Neural cell (in vitro differentiated cells): ENCODE measurements around the gene RPUSD2. TPM values are rescaled to one million over a fixed set of nuclear protein-coding genes. Genes with fewer than 3 reads are reported as not detected.

ENCODE experiments used
- H2AFZ ChIP-seq: fragments of 200-600, 300-800 bp; sonication (generic), shearing (Covaris generic); 2 replicates; pipeline ENCODE4 v1.6.0; 2014; ENCODE audit warnings: low read depth, mild to moderate bottlenecking, antibody characterized with exemption, low read length, moderate library complexity
- H3F3A ChIP-seq: fragments of 200-600 bp; shearing (Covaris generic); 2 replicates; pipeline ENCODE4 v1.6.1; 2016; ENCODE audit warnings: mild to moderate bottlenecking, moderate library complexity, mixed read lengths, antibody characterized with exemption, low read length; ENCODE audit not compliant: insufficient read depth, poor library complexity, severe bottlenecking
- H3K27ac ChIP-seq: fragments of 200-600, 300-800 bp; sonication (generic), shearing (Covaris generic); 2 replicates; pipeline ENCODE4 v1.5.1; 2014; ENCODE audit warnings: mild to moderate bottlenecking, low read length, moderate library complexity
- H3K27me3 ChIP-seq: fragments of 300-800, 200-600 bp; sonication (generic), shearing (Covaris generic); 2 replicates; pipeline ENCODE4 v1.6.0; 2014; ENCODE audit warnings: mild to moderate bottlenecking, low read depth, low read length, moderate library complexity; ENCODE audit not compliant: insufficient read depth
- H3K36me3 ChIP-seq: fragments of 300-800, 200-600 bp; sonication (generic), shearing (Covaris generic); 2 replicates; pipeline ENCODE4 v1.5.1; 2014; ENCODE audit warnings: mild to moderate bottlenecking, antibody characterized with exemption, low read length, moderate library complexity; ENCODE audit not compliant: insufficient read depth
- H3K4me2 ChIP-seq: fragments of 300-800, 200-600 bp; sonication (generic), shearing (Covaris generic); 2 replicates; pipeline ENCODE4 v1.6.0; 2014; ENCODE audit warnings: mild to moderate bottlenecking, low read length
- H3K4me3 ChIP-seq: fragments of 300-800, 200-600 bp; sonication (generic), shearing (Covaris generic); 2 replicates; pipeline ENCODE4 v1.5.1; 2014; ENCODE audit warnings: mild to moderate bottlenecking, low read length, moderate library complexity
- H3K79me2 ChIP-seq: fragments of 200-600 bp; shearing (Covaris generic); replicated peaks from 2 replicates; pipeline ENCODE4 v1.6.0; 2014; ENCODE audit warnings: mild to moderate bottlenecking, low read length, moderate library complexity; ENCODE audit not compliant: insufficient read depth
- H3K9ac ChIP-seq: fragments of 300-800, 200-600 bp; sonication (generic), shearing (Covaris generic); 2 replicates; pipeline ENCODE4 v1.6.1; 2016; ENCODE audit warnings: mild to moderate bottlenecking, low read length, mixed read lengths
- H3K9me2 ChIP-seq: fragments of 200-600 bp; shearing (Covaris generic); 2 replicates; pipeline ENCODE4 v1.6.1; 2016; ENCODE audit warnings: mild to moderate bottlenecking, low read length, mixed read lengths; ENCODE audit not compliant: insufficient read depth
- H3K9me3 ChIP-seq: fragments of 200-600, 300-800 bp; sonication (generic), shearing (Covaris generic); 2 replicates; pipeline ENCODE4 v1.6.1; 2016; ENCODE audit warnings: mild to moderate bottlenecking, mixed run types, low read length, moderate library complexity, mixed read lengths
- H4K20me1 ChIP-seq: fragments of 200-600 bp; shearing (Covaris generic); 2 replicates; pipeline ENCODE4 v1.6.1; 2016; ENCODE audit warnings: mild to moderate bottlenecking, mixed run types; ENCODE audit not compliant: insufficient read depth
- EP300 ChIP-seq: fragments of 450-650 bp; conservative IDR thresholded peaks from 2 replicates; pipeline ENCODE4 v1.6.1; 2014; ENCODE audit warnings: antibody characterized with exemption, mild to moderate bottlenecking, moderate library complexity; ENCODE audit not compliant: poor library complexity, severe bottlenecking
- EZH2 ChIP-seq: fragments of 200-600, 300-800 bp; shearing (Covaris generic), sonication (generic); IDR thresholded peaks from 2 replicates; pipeline ENCODE4 v1.6.1; 2014; ENCODE audit warnings: antibody characterized with exemption, low read length, borderline replicate concordance, mild to moderate bottlenecking; ENCODE audit not compliant: insufficient read depth, poor library complexity, severe bottlenecking
- MXI1 ChIP-seq: fragments of 450-650 bp; conservative IDR thresholded peaks from 2 replicates; pipeline ENCODE4 v1.6.1; 2014; ENCODE audit warnings: antibody characterized with exemption, mild to moderate bottlenecking; ENCODE audit not compliant: poor library complexity, severe bottlenecking
- POLR2AphosphoS5 ChIP-seq: IDR thresholded peaks from 2 replicates; pipeline ENCODE4 v1.6.1; 2012
- RAD21 ChIP-seq: fragments of 450-650 bp; conservative IDR thresholded peaks from 2 replicates; pipeline ENCODE4 v1.6.1; 2014; ENCODE audit warnings: antibody characterized with exemption, mild to moderate bottlenecking, moderate library complexity
- SMC3 ChIP-seq: fragments of 450-650 bp; conservative IDR thresholded peaks from 2 replicates; pipeline ENCODE4 v1.6.1; 2014; ENCODE audit warnings: antibody characterized with exemption, mild to moderate bottlenecking, moderate library complexity; ENCODE audit not compliant: poor library complexity
- TAF1 ChIP-seq: IDR thresholded peaks from 2 replicates; pipeline ENCODE4 v1.6.1; 2012; ENCODE audit warnings: low read depth
- polyA plus RNA-seq: library from polyadenylated mRNA; depleted of rRNA; stranded (reverse); fragments of >200 nt; gene quantifications from 2 replicates; pipeline ENCODE4 v1.2.3, GENCODE V29; 2014
- TF ChIP-seq, protein P1 (sequence below): IDR thresholded peaks from 2 replicates; pipeline ENCODE4 v1.6.1; 2012; ENCODE audit warnings: borderline replicate concordance
- TF ChIP-seq, protein P2 (sequence below): fragments of 450-650 bp; IDR thresholded peaks from 2 replicates; pipeline ENCODE4 v1.5.1; 2014; ENCODE audit warnings: antibody characterized with exemption, mild to moderate bottlenecking, moderate library complexity; ENCODE audit not compliant: poor library complexity, severe bottlenecking

The RPUSD2 gene
- polyA plus RNA-seq, 1 donor from 2014 or later, result 13.2 TPM

DNA sequence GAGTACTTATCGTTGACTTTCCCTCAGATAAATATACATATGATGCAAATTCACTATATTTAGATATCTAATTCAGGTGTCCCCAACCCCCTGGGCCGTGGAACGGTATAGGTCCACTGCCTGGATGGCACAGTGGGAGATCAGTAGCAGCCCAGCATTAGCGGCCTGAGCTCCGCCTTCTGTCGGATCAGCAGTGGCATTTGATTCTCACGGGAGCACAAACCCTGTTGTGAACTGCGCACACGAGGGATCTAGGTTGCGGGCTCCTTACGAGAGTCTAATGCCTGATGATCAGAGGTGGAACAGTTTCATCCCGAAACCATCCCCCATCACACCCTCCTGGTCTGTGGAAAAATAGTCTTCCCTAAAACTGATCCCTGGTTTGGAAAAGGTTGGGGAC is 31.9 kb downstream of the RPUSD2 start:
- Histone ChIP-seq H3K4me3 (no peak overlapping the region), H3K79me2 (no peaks in the 10 kb centered on the region), H3K4me2 (no peak overlapping the region), H3F3A (no peaks in the 10 kb centered on the region), H3K36me3 (no peaks in the 10 kb centered on the region), H2AFZ (no peak overlapping the region), H3K9me2 (no peaks in the 10 kb centered on the region), H3K9me3 (no peaks in the 10 kb centered on the region), H4K20me1 (no peaks in the 10 kb centered on the region), H3K9ac (no peak overlapping the region), H3K27ac (no peak overlapping the region), H3K27me3 (no peaks in the 10 kb centered on the region)
- TF ChIP-seq POLR2AphosphoS5 (no peak), TAF1 (no peak), EZH2 (no peak), RAD21 (no peak), SMC3 (no peak), MXI1 (no peak), EP300 (no peak)
- TF ChIP-seq, protein P1, sequence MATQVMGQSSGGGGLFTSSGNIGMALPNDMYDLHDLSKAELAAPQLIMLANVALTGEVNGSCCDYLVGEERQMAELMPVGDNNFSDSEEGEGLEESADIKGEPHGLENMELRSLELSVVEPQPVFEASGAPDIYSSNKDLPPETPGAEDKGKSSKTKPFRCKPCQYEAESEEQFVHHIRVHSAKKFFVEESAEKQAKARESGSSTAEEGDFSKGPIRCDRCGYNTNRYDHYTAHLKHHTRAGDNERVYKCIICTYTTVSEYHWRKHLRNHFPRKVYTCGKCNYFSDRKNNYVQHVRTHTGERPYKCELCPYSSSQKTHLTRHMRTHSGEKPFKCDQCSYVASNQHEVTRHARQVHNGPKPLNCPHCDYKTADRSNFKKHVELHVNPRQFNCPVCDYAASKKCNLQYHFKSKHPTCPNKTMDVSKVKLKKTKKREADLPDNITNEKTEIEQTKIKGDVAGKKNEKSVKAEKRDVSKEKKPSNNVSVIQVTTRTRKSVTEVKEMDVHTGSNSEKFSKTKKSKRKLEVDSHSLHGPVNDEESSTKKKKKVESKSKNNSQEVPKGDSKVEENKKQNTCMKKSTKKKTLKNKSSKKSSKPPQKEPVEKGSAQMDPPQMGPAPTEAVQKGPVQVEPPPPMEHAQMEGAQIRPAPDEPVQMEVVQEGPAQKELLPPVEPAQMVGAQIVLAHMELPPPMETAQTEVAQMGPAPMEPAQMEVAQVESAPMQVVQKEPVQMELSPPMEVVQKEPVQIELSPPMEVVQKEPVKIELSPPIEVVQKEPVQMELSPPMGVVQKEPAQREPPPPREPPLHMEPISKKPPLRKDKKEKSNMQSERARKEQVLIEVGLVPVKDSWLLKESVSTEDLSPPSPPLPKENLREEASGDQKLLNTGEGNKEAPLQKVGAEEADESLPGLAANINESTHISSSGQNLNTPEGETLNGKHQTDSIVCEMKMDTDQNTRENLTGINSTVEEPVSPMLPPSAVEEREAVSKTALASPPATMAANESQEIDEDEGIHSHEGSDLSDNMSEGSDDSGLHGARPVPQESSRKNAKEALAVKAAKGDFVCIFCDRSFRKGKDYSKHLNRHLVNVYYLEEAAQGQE, result no peak
- TF ChIP-seq, protein P2, sequence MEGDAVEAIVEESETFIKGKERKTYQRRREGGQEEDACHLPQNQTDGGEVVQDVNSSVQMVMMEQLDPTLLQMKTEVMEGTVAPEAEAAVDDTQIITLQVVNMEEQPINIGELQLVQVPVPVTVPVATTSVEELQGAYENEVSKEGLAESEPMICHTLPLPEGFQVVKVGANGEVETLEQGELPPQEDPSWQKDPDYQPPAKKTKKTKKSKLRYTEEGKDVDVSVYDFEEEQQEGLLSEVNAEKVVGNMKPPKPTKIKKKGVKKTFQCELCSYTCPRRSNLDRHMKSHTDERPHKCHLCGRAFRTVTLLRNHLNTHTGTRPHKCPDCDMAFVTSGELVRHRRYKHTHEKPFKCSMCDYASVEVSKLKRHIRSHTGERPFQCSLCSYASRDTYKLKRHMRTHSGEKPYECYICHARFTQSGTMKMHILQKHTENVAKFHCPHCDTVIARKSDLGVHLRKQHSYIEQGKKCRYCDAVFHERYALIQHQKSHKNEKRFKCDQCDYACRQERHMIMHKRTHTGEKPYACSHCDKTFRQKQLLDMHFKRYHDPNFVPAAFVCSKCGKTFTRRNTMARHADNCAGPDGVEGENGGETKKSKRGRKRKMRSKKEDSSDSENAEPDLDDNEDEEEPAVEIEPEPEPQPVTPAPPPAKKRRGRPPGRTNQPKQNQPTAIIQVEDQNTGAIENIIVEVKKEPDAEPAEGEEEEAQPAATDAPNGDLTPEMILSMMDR, result no peak

DNA sequence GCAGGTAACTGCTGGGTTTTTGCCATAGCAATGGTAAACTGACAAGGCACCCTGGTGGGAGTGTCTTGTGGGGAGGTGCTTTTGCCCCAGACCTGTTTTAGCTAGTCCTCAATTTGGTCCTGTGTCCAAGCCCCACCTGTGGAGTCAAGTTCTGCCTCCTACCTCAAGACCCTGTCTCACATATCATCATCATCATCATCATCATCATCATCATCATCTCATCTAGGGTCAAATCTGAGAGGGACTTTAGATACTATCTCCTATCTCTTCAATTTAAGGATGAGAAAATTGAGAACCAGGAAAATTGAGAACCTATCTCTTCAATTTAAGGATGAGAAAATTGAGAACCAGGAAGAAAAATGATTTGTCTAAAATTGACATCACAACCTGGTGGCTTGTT is 34.8 kb downstream of the RPUSD2 start:
- TF ChIP-seq POLR2AphosphoS5 (no peak), SMC3 (no peak), RAD21 (no peak), TAF1 (no peak), MXI1 (no peak), EZH2 (no peak), EP300 (no peak)
- TF ChIP-seq, protein P1, result no peak
- TF ChIP-seq, protein P2, result no peak
- no peak overlapping the region for H2AFZ ChIP-seq

More for the DNA sequence above, 34.8 kb downstream of the RPUSD2 start:
- H3K9me3 ChIP-seq, result no peaks in the 10 kb centered on the region
- H3K4me3 ChIP-seq, result no peak overlapping the region
- H3K79me2 ChIP-seq, result no peaks in the 10 kb centered on the region
- H3K4me2 ChIP-seq, result no peak overlapping the region
- H3K36me3 ChIP-seq, result no peaks in the 10 kb centered on the region
- no peak overlapping the region for H3K27ac ChIP-seq
- H3K27me3 ChIP-seq, result no peaks in the 10 kb centered on the region
- no peaks in the 10 kb centered on the region for H4K20me1 ChIP-seq
- H3K9me2 ChIP-seq, result no peaks in the 10 kb centered on the region
- H3K9ac ChIP-seq, result no peak overlapping the region
- no peaks in the 10 kb centered on the region for H3F3A ChIP-seq
